AG09319 (cell line): Measurements from ENCODE around the gene ZNF337.
"Not testable (repeated sequence)": the region's sequence is repeated elsewhere in the genome, so short reads cannot be mapped to it uniquely, and the experiment has no call there.

Experiments
- DNase-seq: peaks from one replicate; pipeline ENCODE4 v3.0.0-alpha.2; 2010; ENCODE audit warnings: low read depth; ENCODE audit errors: extremely low read depth
- TF ChIP-seq, protein P1 (sequence below): IDR thresholded peaks from 2 replicates; pipeline ENCODE4 v1.5.1; 2011; ENCODE audit warnings: low read depth, mild to moderate bottlenecking, inconsistent platforms, low read length, moderate library complexity

The ZNF337 gene

DNA sequence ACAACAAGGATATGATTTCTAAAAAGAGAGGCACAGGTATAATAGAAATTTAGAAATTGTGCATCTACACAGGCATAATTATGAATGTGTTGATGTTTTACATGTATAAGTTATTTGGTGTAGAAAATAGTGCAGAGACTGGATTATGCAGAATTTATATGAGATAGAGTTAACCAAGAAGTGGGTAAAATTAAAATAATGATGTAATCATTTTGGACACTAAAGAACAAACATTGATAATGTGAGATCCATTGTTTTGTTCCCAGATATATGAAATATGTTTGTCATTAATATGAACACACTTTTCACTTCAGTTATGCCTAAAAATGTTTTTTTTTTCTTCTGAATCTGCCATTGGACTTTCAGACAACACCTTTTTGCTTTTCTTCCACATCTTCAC, 37.2 kb upstream of the ZNF337 start:
- TF ChIP-seq, protein P1, sequence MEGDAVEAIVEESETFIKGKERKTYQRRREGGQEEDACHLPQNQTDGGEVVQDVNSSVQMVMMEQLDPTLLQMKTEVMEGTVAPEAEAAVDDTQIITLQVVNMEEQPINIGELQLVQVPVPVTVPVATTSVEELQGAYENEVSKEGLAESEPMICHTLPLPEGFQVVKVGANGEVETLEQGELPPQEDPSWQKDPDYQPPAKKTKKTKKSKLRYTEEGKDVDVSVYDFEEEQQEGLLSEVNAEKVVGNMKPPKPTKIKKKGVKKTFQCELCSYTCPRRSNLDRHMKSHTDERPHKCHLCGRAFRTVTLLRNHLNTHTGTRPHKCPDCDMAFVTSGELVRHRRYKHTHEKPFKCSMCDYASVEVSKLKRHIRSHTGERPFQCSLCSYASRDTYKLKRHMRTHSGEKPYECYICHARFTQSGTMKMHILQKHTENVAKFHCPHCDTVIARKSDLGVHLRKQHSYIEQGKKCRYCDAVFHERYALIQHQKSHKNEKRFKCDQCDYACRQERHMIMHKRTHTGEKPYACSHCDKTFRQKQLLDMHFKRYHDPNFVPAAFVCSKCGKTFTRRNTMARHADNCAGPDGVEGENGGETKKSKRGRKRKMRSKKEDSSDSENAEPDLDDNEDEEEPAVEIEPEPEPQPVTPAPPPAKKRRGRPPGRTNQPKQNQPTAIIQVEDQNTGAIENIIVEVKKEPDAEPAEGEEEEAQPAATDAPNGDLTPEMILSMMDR, result no peak
- DNase-seq, result no peak

DNA sequence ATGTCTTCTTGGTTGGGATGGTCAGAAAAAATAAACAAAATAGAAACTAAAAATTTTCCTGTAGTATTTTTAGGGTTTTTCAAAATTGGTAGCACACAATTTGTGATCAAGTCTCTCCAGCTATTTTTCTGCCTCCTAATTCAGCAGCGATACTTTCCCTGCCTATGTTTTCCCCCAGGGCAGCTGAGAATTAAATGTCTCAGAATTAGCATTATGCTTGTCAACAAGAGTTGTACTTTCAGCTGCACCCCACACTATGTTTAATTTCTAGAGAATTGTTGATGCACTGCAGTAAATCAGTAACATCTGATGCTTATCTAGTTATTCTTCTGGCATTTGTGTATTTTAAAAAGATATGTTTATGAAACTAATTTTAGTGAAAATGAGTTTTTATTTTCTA, 34.2 kb upstream of the ZNF337 start:
- TF ChIP-seq, protein P1, result no peak
- no peak for DNase-seq

DNA sequence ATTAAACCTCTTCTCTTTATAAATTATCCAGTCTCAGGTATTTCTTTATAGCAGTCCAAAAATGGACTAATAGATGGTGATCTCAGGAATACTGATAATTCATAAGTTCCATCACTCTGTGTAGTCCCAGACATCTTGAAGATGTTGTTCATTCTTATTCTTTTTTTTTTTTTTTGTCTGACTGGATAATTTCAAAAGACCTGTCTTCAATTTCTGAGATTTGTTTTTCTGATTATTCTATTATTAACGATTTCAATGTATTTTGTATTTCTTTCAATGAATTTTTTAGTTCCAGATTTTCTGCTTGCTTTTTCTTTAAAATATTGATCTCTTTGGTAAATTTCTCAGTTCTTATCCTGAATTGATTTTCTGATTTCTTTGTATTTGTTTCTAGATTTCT, 29.7 kb upstream of the ZNF337 start:
- no peak for DNase-seq
- TF ChIP-seq, protein P1, result no peak

DNA sequence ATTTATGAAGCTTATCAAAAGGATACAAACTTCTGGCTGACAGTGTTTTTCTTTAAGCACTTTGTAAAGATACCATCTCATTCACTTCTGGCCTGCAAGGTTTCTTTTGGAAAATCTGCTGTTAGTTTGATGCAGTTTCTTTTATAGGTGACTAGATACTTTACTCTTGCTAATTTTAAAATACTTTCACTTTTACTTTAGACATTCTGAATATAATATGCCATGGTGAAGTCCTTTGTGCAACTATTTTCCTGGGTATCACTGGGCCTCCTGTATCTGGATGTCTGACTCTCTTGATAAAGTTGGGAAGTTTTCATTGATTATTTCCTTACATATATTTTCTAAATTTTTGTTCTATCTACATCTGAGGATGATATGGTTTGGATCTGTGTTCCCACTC, 29.0 kb upstream of the ZNF337 start:
- TF ChIP-seq, protein P1, result no peak
- no peak for DNase-seq

DNA sequence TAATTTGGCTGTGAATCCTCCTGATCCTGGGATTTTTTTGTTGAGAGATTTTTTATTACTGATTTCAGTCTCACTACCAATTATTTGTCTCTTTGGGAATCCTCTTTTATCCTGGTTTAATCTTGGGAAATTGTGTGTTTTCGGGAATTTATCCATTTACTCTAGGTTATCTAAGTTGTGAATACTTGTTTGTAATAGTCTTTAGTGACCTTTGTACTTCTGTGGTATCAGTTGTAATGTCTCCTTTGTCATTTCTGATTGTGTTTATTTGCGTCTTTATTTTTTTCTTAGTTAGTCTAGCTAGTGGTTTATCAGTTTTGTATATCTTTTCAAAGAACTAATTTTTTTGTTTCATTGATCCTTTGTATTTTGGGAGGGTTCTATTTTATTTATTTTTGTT, 27.3 kb upstream of the ZNF337 start:
- no peak for DNase-seq
- TF ChIP-seq, protein P1, result no peak

DNA sequence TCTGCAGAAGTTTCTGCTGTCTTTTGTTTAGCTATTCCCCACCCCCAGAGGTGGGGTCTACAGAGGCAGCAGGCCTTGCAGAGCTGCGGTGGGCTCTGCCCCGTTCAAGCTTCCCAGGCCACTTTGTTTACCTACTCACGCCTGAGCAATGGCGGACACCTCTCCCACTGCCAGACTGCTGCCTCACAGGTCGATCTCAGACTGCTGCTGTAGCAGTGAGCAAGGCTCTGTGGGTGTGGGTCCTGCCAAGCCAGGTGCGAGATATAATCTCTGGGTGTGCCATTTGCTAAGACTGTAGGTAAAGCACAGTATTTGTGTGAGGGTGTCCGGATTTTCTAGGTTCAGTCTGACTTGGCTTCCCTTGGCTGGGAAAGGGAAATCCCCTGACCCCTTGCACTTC, 23.6 kb upstream of the ZNF337 start:
- DNase-seq, result no peak
- TF ChIP-seq, protein P1, result no peak

DNA sequence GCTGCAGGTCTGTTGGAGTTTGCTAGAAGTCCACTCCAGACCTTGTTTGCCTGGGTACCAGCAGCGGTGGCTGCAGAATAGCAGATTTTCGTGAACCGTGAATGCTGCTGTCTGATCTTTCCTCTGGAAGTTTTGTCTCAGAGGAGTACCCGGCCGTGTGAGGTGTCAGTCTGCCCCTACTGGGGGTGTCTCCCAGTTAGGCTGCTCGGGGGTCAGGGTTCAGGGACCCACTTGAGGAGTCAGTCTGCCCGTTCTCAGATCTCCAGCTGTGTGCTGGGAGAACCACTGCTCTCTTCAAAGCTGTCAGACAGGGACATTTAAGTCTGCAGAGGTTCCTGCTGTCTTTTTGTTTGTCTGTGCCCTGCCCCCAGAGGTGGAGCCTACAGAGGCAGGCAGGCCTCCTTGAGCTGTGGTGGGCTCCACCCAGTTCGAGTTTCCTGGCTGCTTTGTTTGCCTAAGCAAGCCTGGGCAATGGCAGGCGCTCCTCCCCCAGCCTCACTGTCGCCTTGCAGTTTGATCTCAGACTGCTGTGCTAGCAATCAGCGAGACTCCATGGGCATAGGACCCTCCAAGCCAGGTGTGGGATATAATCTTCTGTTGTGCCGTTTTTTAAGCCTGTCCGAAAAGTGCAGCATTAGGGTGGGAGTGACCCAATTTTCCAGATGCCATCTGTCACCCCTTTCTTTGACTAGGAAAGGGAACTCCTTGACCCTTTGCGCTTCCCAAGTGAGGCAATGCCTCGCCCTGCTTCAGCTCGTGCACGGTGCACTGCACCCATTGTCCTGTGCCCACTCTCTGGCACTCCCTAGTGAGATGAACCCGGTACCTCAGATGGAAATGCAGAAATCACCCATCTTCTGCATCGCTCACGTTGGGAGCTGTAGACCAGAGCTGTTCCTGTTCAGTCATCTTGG, 22.5 kb upstream of the ZNF337 start:
- DNase-seq, result not testable (repeated sequence)

DNA sequence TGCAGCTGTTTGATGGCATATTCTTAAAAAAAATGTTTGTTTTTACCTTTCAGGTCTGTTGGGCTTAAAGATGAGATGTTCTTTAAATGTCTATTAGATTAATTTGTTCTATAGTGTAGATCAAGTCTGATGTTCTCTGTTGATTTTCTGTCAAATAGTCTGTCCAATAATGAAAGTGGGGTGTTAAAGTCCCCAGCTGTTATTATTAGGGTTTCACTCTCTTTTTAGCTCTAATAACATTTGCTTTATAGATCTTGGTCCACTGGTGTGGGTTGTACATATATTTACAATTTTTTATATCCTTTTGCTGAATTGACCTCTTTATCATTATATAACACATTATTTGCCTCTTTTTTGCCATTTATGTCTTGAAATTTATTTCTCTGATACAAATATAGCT, 11.0 kb upstream of the ZNF337 start:
- DNase-seq, result no peak
- TF ChIP-seq, protein P1, result no peak
